ENCODE data around the gene ATXN3L. TPM values are rescaled to one million over a fixed set of nuclear protein-coding genes. Genes with fewer than 3 reads are reported as not detected.

ATXN3L gene
- total and polyA plus RNA-seq, 8 donors, result not detected

- DNase-seq (no peak), FAIRE-seq (peak; percentile 77), ATAC-seq (no peak)
- WGBS, 2 donors, result 75 to 87% methylated on average over 3 of the region's 3 CpGs
- peaks cover 0 to 5% (median 0%) of the 10 kb centered on the region in 4 donors for H3K27me3 ChIP-seq
- H3K4me1 ChIP-seq, result no peaks in the 10 kb centered on the region
- TF ChIP-seq, protein P1, sequence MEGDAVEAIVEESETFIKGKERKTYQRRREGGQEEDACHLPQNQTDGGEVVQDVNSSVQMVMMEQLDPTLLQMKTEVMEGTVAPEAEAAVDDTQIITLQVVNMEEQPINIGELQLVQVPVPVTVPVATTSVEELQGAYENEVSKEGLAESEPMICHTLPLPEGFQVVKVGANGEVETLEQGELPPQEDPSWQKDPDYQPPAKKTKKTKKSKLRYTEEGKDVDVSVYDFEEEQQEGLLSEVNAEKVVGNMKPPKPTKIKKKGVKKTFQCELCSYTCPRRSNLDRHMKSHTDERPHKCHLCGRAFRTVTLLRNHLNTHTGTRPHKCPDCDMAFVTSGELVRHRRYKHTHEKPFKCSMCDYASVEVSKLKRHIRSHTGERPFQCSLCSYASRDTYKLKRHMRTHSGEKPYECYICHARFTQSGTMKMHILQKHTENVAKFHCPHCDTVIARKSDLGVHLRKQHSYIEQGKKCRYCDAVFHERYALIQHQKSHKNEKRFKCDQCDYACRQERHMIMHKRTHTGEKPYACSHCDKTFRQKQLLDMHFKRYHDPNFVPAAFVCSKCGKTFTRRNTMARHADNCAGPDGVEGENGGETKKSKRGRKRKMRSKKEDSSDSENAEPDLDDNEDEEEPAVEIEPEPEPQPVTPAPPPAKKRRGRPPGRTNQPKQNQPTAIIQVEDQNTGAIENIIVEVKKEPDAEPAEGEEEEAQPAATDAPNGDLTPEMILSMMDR (IDR thresholded peaks at IDR 0.05), result no peak
- no peaks in the 10 kb centered on the region for H3K9me3 ChIP-seq
- intact Hi-C loops (cut with DNase I), result no loop called here
- H3K4me3 ChIP-seq, result no peak overlapping the region
- H3K27ac ChIP-seq, result no peak overlapping the region
- H3K36me3 ChIP-seq, result no peaks in the 10 kb centered on the region
These were observed 48.3 kb downstream of the ATXN3L start for GRCh38 chrX:13271511-13271910.

GRCh38 chrX:13270360-13270759, 49.5 kb downstream of the ATXN3L start:
- TF ChIP-seq, protein P1 (IDR thresholded peaks at IDR 0.05), result no peak
- intact Hi-C loops (cut with DNase I), result no loop called here
- ATAC-seq (no peak), DNase-seq (no peak), FAIRE-seq (no peak)
- Histone ChIP-seq H3K27ac (no peak overlapping the region), H3K4me3 (no peak overlapping the region), H3K9me3 (no peaks in the 10 kb centered on the region), H3K27me3 (peaks cover 0 to 5% (median 0%) of the 10 kb centered on the region in 4 donors), H3K36me3 (no peaks in the 10 kb centered on the region), H3K4me1 (no peaks in the 10 kb centered on the region)
- 89 to 93% methylated on average over 1 of the region's 1 CpG for WGBS, 2 donors

- FAIRE-seq (no peak), ATAC-seq (no peak)
These were observed 51.0 kb downstream of the ATXN3L start for GRCh38 chrX:13268874-13269273.

More at GRCh38 chrX:13268874-13269273, 51.0 kb downstream of the ATXN3L start:
- peaks cover 0 to 5% (median 0%) of the 10 kb centered on the region in 4 donors for H3K27me3 ChIP-seq
- no peaks in the 10 kb centered on the region for H3K36me3 ChIP-seq
- H3K9me3 ChIP-seq, result no peaks in the 10 kb centered on the region
- H3K4me1 ChIP-seq, result no peaks in the 10 kb centered on the region
- TF ChIP-seq, protein P1 (IDR thresholded peaks at IDR 0.05), result no peak
- no peak overlapping the region for H3K27ac ChIP-seq
- intact Hi-C loops (cut with DNase I), result no loop called here
- no peak overlapping the region for H3K4me3 ChIP-seq
- 74 to 92% methylated on average over 1 of the region's 1 CpG for WGBS, 2 donors
- no peak for DNase-seq

Other genes starting within 250 kb of the ATXN3L start
- under 1 TPM in 4 of 6 donors, not detected in 2; 0.06 to 0.28 (median 0.08) TPM for gene EGFL6, start 249.5 kb upstream of the ATXN3L start, total RNA-seq
- under 1 TPM in 1 of 2 donors, not detected in 1; 0.02 TPM for gene EGFL6, start 249.5 kb upstream of the ATXN3L start, polyA plus RNA-seq